SK-N-SH (cell line): ENCODE data around the gene CYS1. TPM values are rescaled to one million over a fixed set of nuclear protein-coding genes. Genes with fewer than 3 reads are reported as not detected.

Experiments
- CTCF ChIA-PET: fragments of 300-600, 350-600 bp; formaldehyde crosslinking; extraction: SDS; loops from one replicate; lab custom pipeline; 2021; lab: Yijun Ruan, JAX
- POLR2A ChIA-PET: fragments of 350-600 bp; sonication (Branson Sonifier 250); formaldehyde crosslinking; extraction: SDS; loops from one replicate; lab custom pipeline; 2020; ENCODE audit warnings: antibody characterized with exemption, inconsistent platforms; lab: Yijun Ruan, JAX
- DNase-seq: peaks from one replicate; pipeline ENCODE4 v3.0.0; 2012
- H2AFZ ChIP-seq: fragments of 200-600 bp; sonication (generic); 2 replicates; pipeline ENCODE4 v1.8.1; 2016; ENCODE audit warnings: antibody characterized with exemption, mild to moderate bottlenecking, low read depth
- H3F3A ChIP-seq: fragments of 200-600 bp; sonication (generic); replicated peaks from 2 replicates; pipeline ENCODE3; 2016; ENCODE audit warnings: antibody characterized with exemption, mild to moderate bottlenecking; ENCODE audit not compliant: insufficient read depth
- H3K27ac ChIP-seq, 2 experiments: fragments of 200-500 bp in 1 of 2; fragments of 200-600 bp in 1 of 2; sonication (Bioruptor generic) in 1 of 2; sonication (generic), shearing (Covaris generic) in 1 of 2; 2 replicates each; pipeline versions ENCODE4 v1.5.1 to v1.6.1; 2014 to 2016; ENCODE audit warnings: low read depth in 2 of 2, inconsistent platforms in 1 of 2, low read length in 1 of 2, mild to moderate bottlenecking in 1 of 2, mixed read lengths in 1 of 2
- H3K27me3 ChIP-seq: fragments of 200-600 bp; sonication (generic), shearing (Covaris generic); 2 replicates; pipeline ENCODE4 v1.6.1; 2016; ENCODE audit warnings: mixed run types; ENCODE audit not compliant: insufficient read depth
- H3K36me3 ChIP-seq, 2 experiments: fragments of 200-500 bp in 1 of 2; fragments of 200-600 bp in 1 of 2; sonication (Bioruptor generic) in 1 of 2; sonication (generic) in 1 of 2; replicated peaks in 1 of 2; 2 replicates each; pipeline versions ENCODE3 to v1.5.1; 2014 to 2016; ENCODE audit warnings: low read length in 1 of 2, mild to moderate bottlenecking in 1 of 2; ENCODE audit not compliant: insufficient read depth in 2 of 2, control insufficient read depth in 1 of 2
- H3K4me1 ChIP-seq, 2 experiments: fragments of 200-500 bp in 1 of 2; fragments of 200-600 bp in 1 of 2; sonication (Bioruptor generic) in 1 of 2; sonication (generic), shearing (Covaris generic) in 1 of 2; 2 replicates each; pipeline versions ENCODE4 v1.5.1 to v1.6.1; 2014 to 2016; ENCODE audit warnings: low read depth in 1 of 2, low read length in 1 of 2, mixed run types in 1 of 2; ENCODE audit not compliant: insufficient read depth in 2 of 2, control insufficient read depth in 1 of 2
- H3K4me2 ChIP-seq: fragments of 200-600 bp; sonication (generic), shearing (Covaris generic); 2 replicates; pipeline ENCODE4 v1.6.1; 2017; ENCODE audit warnings: mixed run types
- H3K4me3 ChIP-seq, 2 experiments: fragments of 200-500 bp in 1 of 2; fragments of 200-600 bp in 1 of 2; sonication (Bioruptor generic) in 1 of 2; sonication (generic), shearing (Covaris generic) in 1 of 2; 2 replicates each; pipeline versions ENCODE4 v1.5.1 to v1.8.1; 2014 to 2016; ENCODE audit warnings: low read depth in 2 of 2, inconsistent platforms in 1 of 2, low read length in 1 of 2, mild to moderate bottlenecking in 1 of 2, mixed read lengths in 1 of 2, moderate library complexity in 1 of 2
- H3K79me2 ChIP-seq: fragments of 200-600 bp; sonication (generic); 2 replicates; pipeline ENCODE4 v1.8.1; 2017; ENCODE audit warnings: mild to moderate bottlenecking; ENCODE audit not compliant: insufficient read depth
- H3K9ac ChIP-seq: fragments of 200-600 bp; sonication (generic); 2 replicates; pipeline ENCODE4 v1.6.1; 2017; ENCODE audit warnings: mixed run types
- H3K9me2 ChIP-seq: fragments of 200-600 bp; sonication (generic); 2 replicates; pipeline ENCODE4 v1.6.1; 2017; ENCODE audit warnings: mixed run types
- H3K9me3 ChIP-seq: fragments of 200-600 bp; sonication (generic); 2 replicates; pipeline ENCODE4 v1.6.1; 2017; ENCODE audit warnings: mixed run types, mild to moderate bottlenecking, moderate library complexity
- H4K20me1 ChIP-seq: fragments of 200-600 bp; sonication (generic); 2 replicates; pipeline ENCODE4 v1.6.1; 2017; ENCODE audit warnings: mild to moderate bottlenecking, mixed run types; ENCODE audit not compliant: insufficient read depth
- CHD2 ChIP-seq: fragments of 150-350 bp; IDR thresholded peaks from 2 replicates; pipeline ENCODE4 v1.6.1; 2018; ENCODE audit warnings: low read length; ENCODE audit not compliant: partially characterized antibody
- CTCF ChIP-seq: fragments of 200-600 bp; sonication (generic); IDR thresholded peaks from 2 replicates; pipeline ENCODE4 v1.6.1; 2017; ENCODE audit warnings: antibody characterized with exemption, mild to moderate bottlenecking, moderate library complexity
- ELF1 ChIP-seq: IDR thresholded peaks from 2 replicates; pipeline ENCODE4 v1.4.0; 2012
- EZH2phosphoT487 ChIP-seq: fragments of 200-600 bp; sonication (generic); IDR thresholded peaks from 2 replicates; pipeline ENCODE4 v1.6.1; 2017; ENCODE audit warnings: low read depth, mixed run types, mild to moderate bottlenecking, antibody characterized with exemption, moderate library complexity, borderline replicate concordance
- FOXJ3 ChIP-seq: sonication (generic); formaldehyde crosslinking; IDR thresholded peaks from 2 replicates; pipeline ENCODE4 v1.5.1; 2020; ENCODE audit warnings: mild to moderate bottlenecking, missing genetic modification reagents
- FOXM1 ChIP-seq: IDR thresholded peaks from 2 replicates; pipeline ENCODE4 v1.4.0; 2012; ENCODE audit warnings: low read depth, mild to moderate bottlenecking
- GABPA ChIP-seq: IDR thresholded peaks from 2 replicates; pipeline ENCODE4 v1.4.0; 2012; ENCODE audit warnings: low read depth, mild to moderate bottlenecking
- MAX ChIP-seq: IDR thresholded peaks from 2 replicates; pipeline ENCODE4 v1.4.0; 2012; ENCODE audit warnings: low read depth
- MEF2A ChIP-seq: IDR thresholded peaks from 2 replicates; pipeline ENCODE4 v1.4.0; 2012; ENCODE audit warnings: low read depth, borderline replicate concordance
- MXI1 ChIP-seq: IDR thresholded peaks from 2 replicates; pipeline ENCODE4 v1.6.1; 2012; ENCODE audit warnings: mild to moderate bottlenecking, low read depth, low read length, improper control_type of control experiment
- NRF1 ChIP-seq: IDR thresholded peaks from 2 replicates; pipeline ENCODE4 v1.6.1; 2012; ENCODE audit warnings: low read depth, mild to moderate bottlenecking, low read length
- PBX3 ChIP-seq: IDR thresholded peaks from 2 replicates; pipeline ENCODE4; 2012
- POLR2AphosphoS5 ChIP-seq: IDR thresholded peaks from 2 replicates; pipeline ENCODE4 v1.6.1; 2012; ENCODE audit warnings: low read depth, low read length
- RCOR1 ChIP-seq: fragments of 150-350 bp; IDR thresholded peaks from 2 replicates; pipeline ENCODE4 v1.6.1; 2017; ENCODE audit warnings: antibody characterized with exemption, low read length
- RXRA ChIP-seq: IDR thresholded peaks from 2 replicates; pipeline ENCODE4 v1.4.0; 2012; ENCODE audit warnings: low read depth, mild to moderate bottlenecking, borderline replicate concordance
- SIN3A ChIP-seq: IDR thresholded peaks from 2 replicates; pipeline ENCODE4 v1.6.1; 2012; ENCODE audit warnings: low read depth, mild to moderate bottlenecking, low read length, moderate library complexity, borderline replicate concordance
- SMC3 ChIP-seq: IDR thresholded peaks from 2 replicates; pipeline ENCODE4 v1.6.1; 2012; ENCODE audit warnings: low read depth, low read length, improper control_type of control experiment
- TAF1 ChIP-seq: IDR thresholded peaks from 2 replicates; pipeline ENCODE4 v1.6.1; 2012; ENCODE audit warnings: low read depth, mild to moderate bottlenecking, low read length, moderate library complexity, borderline replicate concordance
- TCF12 ChIP-seq: IDR thresholded peaks from 2 replicates; pipeline ENCODE4 v1.4.0; 2012
- TEAD4 ChIP-seq: IDR thresholded peaks from 2 replicates; pipeline ENCODE4 v1.4.0; 2012; ENCODE audit warnings: mild to moderate bottlenecking, borderline replicate concordance; ENCODE audit not compliant: insufficient read depth
- YY1 ChIP-seq: IDR thresholded peaks from 2 replicates; pipeline ENCODE4 v1.4.0; 2012; ENCODE audit warnings: low read depth, mild to moderate bottlenecking
- ZBTB33 ChIP-seq: IDR thresholded peaks from 2 replicates; pipeline ENCODE4 v1.4.0; 2012; ENCODE audit warnings: low read depth, borderline replicate concordance
- WGBS: methylation state at CpG from one replicate; pipeline ENCODE4 v1.1.6; 2017; ENCODE audit warnings: low lambda C conversion rate; 5-methylcytosine and 5-hydroxymethylcytosine counted together
- polyA plus RNA-seq, 3 experiments: library from polyadenylated mRNA; depleted of rRNA; stranded (reverse); fragments of >200 nt; gene quantifications; 2 replicates each; pipeline ENCODE4 v1.2.3, GENCODE V29; 2012

Gene CYS1
- polyA plus RNA-seq, 1 of the 3 experiments (the other 2 are of a cell fraction), result 1.2 TPM

- no peak for TF ChIP-seq EZH2phosphoT487
- TF ChIP-seq FOXJ3, result no peak
- TF ChIP-seq GABPA, result no peak
- TF ChIP-seq ZBTB33, result no peak
- TF ChIP-seq RXRA, result no peak
- no peak for TF ChIP-seq FOXM1
- TF ChIP-seq CHD2, result no peak
- TF ChIP-seq MAX, result no peak
Observed at GRCh38 chr2:10125842-10126631, 45.8 kb upstream of the CYS1 start (continued).

- H3K36me3 ChIP-seq, result peaks cover 11 to 29% of the 10 kb centered on the region in 2 experiments
- no peaks in the 10 kb centered on the region for H3K27me3 ChIP-seq
- peaks cover 93% of the 10 kb centered on the region for H3K79me2 ChIP-seq
- peak overlapping the region; percentile 63 to 69; a peak in 3 of 4 replicates for H3K4me3 ChIP-seq
- CTCF ChIA-PET, result interaction anchor here (0.5 to 24.5 kb wide), 60 partner anchors 16 to 539 kb away, joined by 3 to 413 read pairs (median 4); partner anchors contain the start of gene HPCAL1
- WGBS, result 13% methylated on average over 5 of the region's 5 CpGs
- H3K9me2 ChIP-seq, result no peaks in the 10 kb centered on the region
- POLR2A ChIA-PET, result interaction anchor here (1.0 to 4.7 kb wide), 4 partner anchors 10 to 324 kb away, joined by 3 to 25 read pairs (median 5); partner anchors contain the start of gene ODC1
- H3K9me3 ChIP-seq, result no peaks in the 10 kb centered on the region
- peak overlapping the region; percentile 98 for H3K4me2 ChIP-seq
- H3K9ac ChIP-seq, result peak overlapping the region; percentile 80
- peaks cover 12 to 34% of the 10 kb centered on the region in 2 experiments; a peak in 3 of 4 replicates for H3K4me1 ChIP-seq
- DNase-seq, result no peak
- H3F3A ChIP-seq, result peaks cover 27% of the 10 kb centered on the region
- peak overlapping the region in 1 of 2 experiments; percentile 76; a peak in 2 of 4 replicates for H3K27ac ChIP-seq
- H2AFZ ChIP-seq, result no peak overlapping the region; the same call in 1 of the 2 replicates
- peaks cover 15% of the 10 kb centered on the region; the same call in 1 of the 2 replicates for H4K20me1 ChIP-seq
- TF ChIP-seq TCF12 (no peak), TAF1 (no peak), MXI1 (peak; percentile 72; the same call in 1 of the 2 replicates), MAX (no peak), TEAD4 (0 out of 2 replicates have a peak, but pooled peaks have one; percentile 21), SIN3A (peak; percentile 82; the same call in 1 of the 2 replicates), RCOR1 (peak; percentile 44; the same call in 1 of the 2 replicates), ELF1 (no peak), ZBTB33 (no peak), EZH2phosphoT487 (no peak), FOXM1 (no peak), PBX3 (no peak), NRF1 (no peak), YY1 (peak; percentile 27; the same call in 1 of the 2 replicates), POLR2AphosphoS5 (no peak), FOXJ3 (no peak), MEF2A (no peak), CTCF (peak; percentile 92), SMC3 (peak; percentile 57)
Observed at GRCh38 chr2:10124538-10125045, 44.4 kb upstream of the CYS1 start.
